ENCODE data around the gene ANKK1.

The ANKK1 gene

DNA sequence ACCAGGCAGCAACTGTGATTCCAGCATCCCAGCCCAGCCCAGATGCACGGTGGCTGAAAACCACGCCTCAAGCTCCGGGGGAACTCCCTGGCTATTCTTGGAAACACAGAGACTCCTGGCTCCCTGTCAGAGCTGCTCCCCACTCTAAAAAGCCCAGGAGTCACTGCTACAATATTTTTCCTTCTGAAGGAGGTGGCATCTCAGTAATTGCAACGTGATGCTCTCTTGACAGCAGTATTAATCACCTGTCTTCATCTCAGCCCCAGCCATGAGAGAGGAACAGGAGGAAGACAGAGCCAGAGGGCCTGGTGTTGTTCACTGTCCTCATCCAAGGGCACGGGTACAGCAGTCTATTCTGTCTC lies 60.7 kb downstream of the ANKK1 start (continued):
- TF ChIP-seq, protein P1, sequence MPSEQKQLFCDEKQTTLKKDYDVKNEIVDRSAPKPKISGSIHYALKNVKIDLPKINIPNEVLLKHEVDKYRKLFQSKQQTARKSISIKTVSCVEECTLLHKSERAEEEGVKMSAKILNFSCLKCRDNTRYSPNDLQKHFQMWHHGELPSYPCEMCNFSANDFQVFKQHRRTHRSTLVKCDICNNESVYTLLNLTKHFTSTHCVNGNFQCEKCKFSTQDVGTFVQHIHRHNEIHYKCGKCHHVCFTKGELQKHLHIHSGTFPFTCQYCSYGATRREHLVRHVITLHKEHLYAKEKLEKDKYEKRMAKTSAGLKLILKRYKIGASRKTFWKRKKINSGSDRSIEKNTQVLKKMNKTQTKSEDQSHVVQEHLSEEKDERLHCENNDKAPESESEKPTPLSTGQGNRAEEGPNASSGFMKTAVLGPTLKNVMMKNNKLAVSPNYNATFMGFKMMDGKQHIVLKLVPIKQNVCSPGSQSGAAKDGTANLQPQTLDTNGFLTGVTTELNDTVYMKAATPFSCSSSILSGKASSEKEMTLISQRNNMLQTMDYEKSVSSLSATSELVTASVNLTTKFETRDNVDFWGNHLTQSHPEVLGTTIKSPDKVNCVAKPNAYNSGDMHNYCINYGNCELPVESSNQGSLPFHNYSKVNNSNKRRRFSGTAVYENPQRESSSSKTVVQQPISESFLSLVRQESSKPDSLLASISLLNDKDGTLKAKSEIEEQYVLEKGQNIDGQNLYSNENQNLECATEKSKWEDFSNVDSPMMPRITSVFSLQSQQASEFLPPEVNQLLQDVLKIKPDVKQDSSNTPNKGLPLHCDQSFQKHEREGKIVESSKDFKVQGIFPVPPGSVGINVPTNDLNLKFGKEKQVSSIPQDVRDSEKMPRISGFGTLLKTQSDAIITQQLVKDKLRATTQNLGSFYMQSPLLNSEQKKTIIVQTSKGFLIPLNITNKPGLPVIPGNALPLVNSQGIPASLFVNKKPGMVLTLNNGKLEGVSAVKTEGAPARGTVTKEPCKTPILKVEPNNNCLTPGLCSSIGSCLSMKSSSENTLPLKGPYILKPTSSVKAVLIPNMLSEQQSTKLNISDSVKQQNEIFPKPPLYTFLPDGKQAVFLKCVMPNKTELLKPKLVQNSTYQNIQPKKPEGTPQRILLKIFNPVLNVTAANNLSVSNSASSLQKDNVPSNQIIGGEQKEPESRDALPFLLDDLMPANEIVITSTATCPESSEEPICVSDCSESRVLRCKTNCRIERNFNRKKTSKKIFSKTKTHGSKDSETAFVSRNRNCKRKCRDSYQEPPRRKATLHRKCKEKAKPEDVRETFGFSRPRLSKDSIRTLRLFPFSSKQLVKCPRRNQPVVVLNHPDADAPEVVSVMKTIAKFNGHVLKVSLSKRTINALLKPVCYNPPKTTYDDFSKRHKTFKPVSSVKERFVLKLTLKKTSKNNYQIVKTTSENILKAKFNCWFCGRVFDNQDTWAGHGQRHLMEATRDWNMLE (tag by site-specific recombination; conservative IDR thresholded peaks at IDR 0.05; ENCODE audit: low read depth) = no peak
- TF ChIP-seq ZNF146 (tag by site-specific recombination; IDR thresholded peaks at IDR 0.05) (no peak), ZNF223 (tag by site-specific recombination; IDR thresholded peaks at IDR 0.05) (no peak), ZNF391 (tag by site-specific recombination; IDR thresholded peaks at IDR 0.05; ENCODE audit: borderline replicate concordance, low read depth) (no peak)
- TF ChIP-seq, protein P2, sequence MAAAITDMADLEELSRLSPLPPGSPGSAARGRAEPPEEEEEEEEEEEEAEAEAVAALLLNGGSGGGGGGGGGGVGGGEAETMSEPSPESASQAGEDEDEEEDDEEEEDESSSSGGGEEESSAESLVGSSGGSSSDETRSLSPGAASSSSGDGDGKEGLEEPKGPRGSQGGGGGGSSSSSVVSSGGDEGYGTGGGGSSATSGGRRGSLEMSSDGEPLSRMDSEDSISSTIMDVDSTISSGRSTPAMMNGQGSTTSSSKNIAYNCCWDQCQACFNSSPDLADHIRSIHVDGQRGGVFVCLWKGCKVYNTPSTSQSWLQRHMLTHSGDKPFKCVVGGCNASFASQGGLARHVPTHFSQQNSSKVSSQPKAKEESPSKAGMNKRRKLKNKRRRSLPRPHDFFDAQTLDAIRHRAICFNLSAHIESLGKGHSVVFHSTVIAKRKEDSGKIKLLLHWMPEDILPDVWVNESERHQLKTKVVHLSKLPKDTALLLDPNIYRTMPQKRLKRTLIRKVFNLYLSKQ (tag by site-specific recombination; IDR thresholded peaks at IDR 0.05; ENCODE audit: borderline replicate concordance) = no peak

DNA sequence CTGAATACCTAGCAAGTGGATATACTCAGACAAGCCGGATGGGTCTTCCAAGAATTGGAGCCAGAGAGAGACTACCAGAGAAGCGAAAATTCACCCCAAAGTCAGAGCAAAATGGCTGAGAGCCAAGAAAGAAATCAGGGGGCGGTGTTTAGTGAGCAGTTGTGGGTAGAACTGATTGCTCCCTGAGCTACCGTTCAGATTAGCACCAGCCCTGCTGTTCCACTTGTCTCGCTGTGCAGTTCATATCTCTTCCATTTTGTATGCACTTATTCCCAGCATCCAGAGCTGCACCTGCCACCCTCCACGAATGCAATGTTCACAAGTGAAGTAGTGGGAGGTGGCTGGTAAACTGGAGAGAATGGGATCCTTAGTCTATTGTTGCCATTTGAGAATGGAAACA lies 62.2 kb downstream of the ANKK1 start:
- POLR2A ChIA-PET = no interaction called here

More for the DNA sequence above, 62.2 kb downstream of the ANKK1 start:
- CTCF ChIA-PET = interaction anchor here (0.6 to 1.1 kb wide), 2 partner anchors 9 to 95 kb away, joined by 3 to 5 read pairs; no protein-coding TSS in a partner anchor
- no peaks in the 10 kb centered on the region for H3K4me1 ChIP-seq (ENCODE audit: control insufficient read depth, insufficient read depth, low read length)
- H3K9me3 ChIP-seq (ENCODE audit: control insufficient read depth, insufficient read depth, low read depth, low read length) = no peaks in the 10 kb centered on the region
- H3K36me3 ChIP-seq (ENCODE audit: control insufficient read depth in 2 of 2, insufficient read depth in 1 of 2, low read length in 2 of 2) = no peaks in the 10 kb centered on the region
- TF ChIP-seq HOXD13 (CRISPR knock-in tag; IDR thresholded peaks at IDR 0.05; ENCODE audit: borderline replicate concordance) = no peak
- TF ChIP-seq, protein P3, sequence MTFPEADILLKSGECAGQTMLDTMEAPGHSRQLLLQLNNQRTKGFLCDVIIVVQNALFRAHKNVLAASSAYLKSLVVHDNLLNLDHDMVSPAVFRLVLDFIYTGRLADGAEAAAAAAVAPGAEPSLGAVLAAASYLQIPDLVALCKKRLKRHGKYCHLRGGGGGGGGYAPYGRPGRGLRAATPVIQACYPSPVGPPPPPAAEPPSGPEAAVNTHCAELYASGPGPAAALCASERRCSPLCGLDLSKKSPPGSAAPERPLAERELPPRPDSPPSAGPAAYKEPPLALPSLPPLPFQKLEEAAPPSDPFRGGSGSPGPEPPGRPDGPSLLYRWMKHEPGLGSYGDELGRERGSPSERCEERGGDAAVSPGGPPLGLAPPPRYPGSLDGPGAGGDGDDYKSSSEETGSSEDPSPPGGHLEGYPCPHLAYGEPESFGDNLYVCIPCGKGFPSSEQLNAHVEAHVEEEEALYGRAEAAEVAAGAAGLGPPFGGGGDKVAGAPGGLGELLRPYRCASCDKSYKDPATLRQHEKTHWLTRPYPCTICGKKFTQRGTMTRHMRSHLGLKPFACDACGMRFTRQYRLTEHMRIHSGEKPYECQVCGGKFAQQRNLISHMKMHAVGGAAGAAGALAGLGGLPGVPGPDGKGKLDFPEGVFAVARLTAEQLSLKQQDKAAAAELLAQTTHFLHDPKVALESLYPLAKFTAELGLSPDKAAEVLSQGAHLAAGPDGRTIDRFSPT (tag by site-specific recombination; IDR thresholded peaks at IDR 0.05) = no peak
- TF ChIP-seq, protein P4, sequence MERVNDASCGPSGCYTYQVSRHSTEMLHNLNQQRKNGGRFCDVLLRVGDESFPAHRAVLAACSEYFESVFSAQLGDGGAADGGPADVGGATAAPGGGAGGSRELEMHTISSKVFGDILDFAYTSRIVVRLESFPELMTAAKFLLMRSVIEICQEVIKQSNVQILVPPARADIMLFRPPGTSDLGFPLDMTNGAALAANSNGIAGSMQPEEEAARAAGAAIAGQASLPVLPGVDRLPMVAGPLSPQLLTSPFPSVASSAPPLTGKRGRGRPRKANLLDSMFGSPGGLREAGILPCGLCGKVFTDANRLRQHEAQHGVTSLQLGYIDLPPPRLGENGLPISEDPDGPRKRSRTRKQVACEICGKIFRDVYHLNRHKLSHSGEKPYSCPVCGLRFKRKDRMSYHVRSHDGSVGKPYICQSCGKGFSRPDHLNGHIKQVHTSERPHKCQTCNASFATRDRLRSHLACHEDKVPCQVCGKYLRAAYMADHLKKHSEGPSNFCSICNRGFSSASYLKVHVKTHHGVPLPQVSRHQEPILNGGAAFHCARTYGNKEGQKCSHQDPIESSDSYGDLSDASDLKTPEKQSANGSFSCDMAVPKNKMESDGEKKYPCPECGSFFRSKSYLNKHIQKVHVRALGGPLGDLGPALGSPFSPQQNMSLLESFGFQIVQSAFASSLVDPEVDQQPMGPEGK (tag by site-specific recombination; IDR thresholded peaks at IDR 0.05) = no peak
- no peak for TF ChIP-seq ZNF544 (tag by site-specific recombination; IDR thresholded peaks at IDR 0.05)
- no peak for TF ChIP-seq ZNF510 (tag by site-specific recombination; IDR thresholded peaks at IDR 0.05; ENCODE audit: insufficient replicate concordance)
- no peak overlapping the region for H3K4me3 ChIP-seq (ENCODE audit: low read depth, low read length)
- H3K27ac ChIP-seq (ENCODE audit: extremely low read depth, low read depth, low read length) = no peak overlapping the region

All from HEK293 (cell line).